ENCODE results near the gene FGFRL1. TPM values are rescaled to one million over a fixed set of nuclear protein-coding genes. Genes with fewer than 3 reads are reported as not detected.

FGFRL1 gene
- total RNA-seq, 4 donors from 2014 or later: 59.0 to 93.9 (median 77.2) TPM

- H3K27ac ChIP-seq: no peak overlapping the region
- intact Hi-C loops (cut with DNase I): no loop called here
- H3K4me3 ChIP-seq (replicated peaks in 1 of 3): no peak overlapping the region
- WGBS, 2 donors: 47 to 61% methylated on average over 16 to 19 of the region's 63 CpGs
- no peak for DNase-seq
- peaks cover 25% of the 10 kb centered on the region for H3K27me3 ChIP-seq
- TF ChIP-seq POLR2A (IDR thresholded peaks at IDR 0.05) (no peak), CTCF (IDR thresholded peaks at IDR 0.05) (no peak)
- no peaks in the 10 kb centered on the region for H3K9me3 ChIP-seq
- peaks cover 6 to 20% of the 10 kb centered on the region in 2 donors for H3K4me1 ChIP-seq
- H3K36me3 ChIP-seq: no peaks in the 10 kb centered on the region
Observed at GRCh38 chr4:1003271-1004070, 8.0 kb upstream of the FGFRL1 start.

- intact Hi-C loops (cut with DNase I): no loop called here
Observed at GRCh38 chr4:1004071-1004418, 7.4 kb upstream of the FGFRL1 start.

GRCh38 chr4:1004557-1005485 is 6.6 kb upstream of the FGFRL1 start:
- no peaks in the 10 kb centered on the region for H3K9me3 ChIP-seq
- 78 to 85% methylated on average over 16 to 18 of the region's 25 CpGs for WGBS, 2 donors
- intact Hi-C loops (cut with DNase I): no loop called here
- no peak overlapping the region for H3K4me3 ChIP-seq (replicated peaks in 1 of 3)
- H3K27ac ChIP-seq: no peak overlapping the region
- TF ChIP-seq POLR2A (IDR thresholded peaks at IDR 0.05): no peak
- TF ChIP-seq CTCF (IDR thresholded peaks at IDR 0.05): no peak
- peaks cover 25% of the 10 kb centered on the region for H3K27me3 ChIP-seq
- H3K4me1 ChIP-seq: peaks cover 12 to 26% of the 10 kb centered on the region in 2 donors
- no peak for DNase-seq
- H3K36me3 ChIP-seq: no peaks in the 10 kb centered on the region

More at GRCh38 chr4:1004071-1004418, 7.4 kb upstream of the FGFRL1 start:
- Histone ChIP-seq H3K9me3 (no peaks in the 10 kb centered on the region), H3K4me3 (replicated peaks in 1 of 3) (no peak overlapping the region), H3K27me3 (peaks cover 25% of the 10 kb centered on the region), H3K36me3 (no peaks in the 10 kb centered on the region), H3K4me1 (peaks cover 9 to 25% of the 10 kb centered on the region in 2 donors), H3K27ac (no peak overlapping the region)
- no peak for TF ChIP-seq POLR2A (IDR thresholded peaks at IDR 0.05)
- no peak for TF ChIP-seq CTCF (IDR thresholded peaks at IDR 0.05)
- DNase-seq: no peak
- WGBS, 2 donors: 89 to 90% methylated on average over 9 to 13 of the region's 13 CpGs

GRCh38 chr4:1006856-1007255 is 4.6 kb upstream of the FGFRL1 start:
- no peak for DNase-seq
- no peak for TF ChIP-seq CTCF (IDR thresholded peaks at IDR 0.05)
- TF ChIP-seq POLR2A (IDR thresholded peaks at IDR 0.05): no peak
- peaks cover 21% of the 10 kb centered on the region for H3K27me3 ChIP-seq

More at GRCh38 chr4:1006856-1007255, 4.6 kb upstream of the FGFRL1 start:
- intact Hi-C loops (cut with DNase I): no loop called here
- H3K36me3 ChIP-seq: no peaks in the 10 kb centered on the region
- peaks cover 24 to 35% of the 10 kb centered on the region in 2 donors for H3K4me1 ChIP-seq
- no peak overlapping the region for H3K27ac ChIP-seq
- H3K9me3 ChIP-seq: no peaks in the 10 kb centered on the region
- WGBS, 2 donors: 86 to 90% methylated on average over 5 of the region's 5 CpGs
- H3K4me3 ChIP-seq (replicated peaks in 1 of 3): no peak overlapping the region
